A172 (cell line): ENCODE results near the gene QSOX2. TPM values are rescaled to one million over a fixed set of nuclear protein-coding genes. Genes with fewer than 3 reads are reported as not detected.

Experiments
- DNase-seq: peaks from one replicate; pipeline ENCODE4 v3.0.0-alpha.2; 2015; ENCODE audit warnings: low spot score
- total RNA-seq: library from RNA; depleted of rRNA; stranded (reverse); fragments of >200 nt; shearing (Covaris generic); gene quantifications from 2 replicates; pipeline ENCODE4 v1.2.3, GENCODE V29; 2014

Gene QSOX2
- total RNA-seq, 1 experiment from 2014 or later = 39.7 TPM

DNA sequence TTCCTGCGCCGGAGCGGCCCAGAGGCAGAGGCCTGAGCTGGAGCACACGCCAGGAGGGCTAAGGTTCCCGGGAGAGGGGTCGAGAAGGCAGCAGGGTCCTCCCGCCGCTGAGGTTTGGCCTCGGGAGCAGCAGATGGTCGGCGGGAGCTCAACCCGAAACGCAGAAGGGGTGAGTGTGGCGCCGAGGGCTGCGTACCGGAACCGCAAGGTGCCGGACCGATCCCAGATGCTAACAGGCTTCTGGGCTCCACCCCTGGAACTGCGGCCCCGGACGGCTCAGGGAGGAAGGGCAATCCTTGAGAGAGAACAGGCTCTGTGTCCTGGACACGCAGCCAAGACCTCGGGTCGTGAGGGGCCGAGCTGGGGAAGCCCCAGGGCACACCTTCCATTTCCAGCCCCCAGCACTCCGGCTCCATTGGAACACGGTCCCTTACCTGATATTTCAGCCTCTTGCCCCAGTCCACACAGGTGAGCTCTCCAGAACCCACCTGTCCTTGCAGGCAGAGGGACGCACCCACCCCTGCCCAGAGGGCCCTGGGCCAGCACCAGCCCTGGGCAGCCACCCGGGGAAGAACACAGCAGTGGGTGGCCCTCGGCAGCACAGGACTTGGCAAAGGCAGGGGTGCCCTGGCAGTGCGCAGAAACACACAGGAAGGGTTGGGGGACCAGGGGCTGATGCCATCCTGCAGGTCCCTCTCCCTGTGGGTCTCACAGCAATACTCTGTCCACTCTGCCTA, 42.0 kb downstream of the QSOX2 start:
- no peak for DNase-seq

GRCh38 chr9:136202454-136203407, 42.9 kb downstream of the QSOX2 start:
- no peak for DNase-seq

- no peak for DNase-seq
Observed at GRCh38 chr9:136201609-136202453, 43.8 kb downstream of the QSOX2 start.

GRCh38 chr9:136201174-136201573, 44.4 kb downstream of the QSOX2 start:
- no peak for DNase-seq

DNA sequence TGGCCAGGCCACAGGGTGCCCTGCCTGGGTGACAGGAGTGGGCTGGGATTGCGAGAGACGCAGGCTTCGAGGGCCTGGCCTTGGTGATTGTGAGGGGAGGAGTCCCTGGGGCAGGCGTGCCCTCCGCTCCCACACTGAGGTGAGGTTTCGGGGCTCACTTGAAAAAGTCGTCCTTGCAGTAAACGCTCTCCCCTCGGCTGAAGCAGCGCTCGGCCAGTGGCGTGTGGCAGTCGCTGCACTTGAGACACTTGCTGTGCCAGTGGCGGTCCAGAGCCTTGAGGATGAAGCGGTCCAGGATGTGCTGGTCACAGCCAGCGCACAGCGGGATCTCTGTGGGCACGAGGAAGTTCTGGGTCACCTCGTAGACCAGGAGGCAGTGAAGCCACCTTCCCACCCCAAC, 45.2 kb downstream of the QSOX2 start:
- no peak for DNase-seq

DNA sequence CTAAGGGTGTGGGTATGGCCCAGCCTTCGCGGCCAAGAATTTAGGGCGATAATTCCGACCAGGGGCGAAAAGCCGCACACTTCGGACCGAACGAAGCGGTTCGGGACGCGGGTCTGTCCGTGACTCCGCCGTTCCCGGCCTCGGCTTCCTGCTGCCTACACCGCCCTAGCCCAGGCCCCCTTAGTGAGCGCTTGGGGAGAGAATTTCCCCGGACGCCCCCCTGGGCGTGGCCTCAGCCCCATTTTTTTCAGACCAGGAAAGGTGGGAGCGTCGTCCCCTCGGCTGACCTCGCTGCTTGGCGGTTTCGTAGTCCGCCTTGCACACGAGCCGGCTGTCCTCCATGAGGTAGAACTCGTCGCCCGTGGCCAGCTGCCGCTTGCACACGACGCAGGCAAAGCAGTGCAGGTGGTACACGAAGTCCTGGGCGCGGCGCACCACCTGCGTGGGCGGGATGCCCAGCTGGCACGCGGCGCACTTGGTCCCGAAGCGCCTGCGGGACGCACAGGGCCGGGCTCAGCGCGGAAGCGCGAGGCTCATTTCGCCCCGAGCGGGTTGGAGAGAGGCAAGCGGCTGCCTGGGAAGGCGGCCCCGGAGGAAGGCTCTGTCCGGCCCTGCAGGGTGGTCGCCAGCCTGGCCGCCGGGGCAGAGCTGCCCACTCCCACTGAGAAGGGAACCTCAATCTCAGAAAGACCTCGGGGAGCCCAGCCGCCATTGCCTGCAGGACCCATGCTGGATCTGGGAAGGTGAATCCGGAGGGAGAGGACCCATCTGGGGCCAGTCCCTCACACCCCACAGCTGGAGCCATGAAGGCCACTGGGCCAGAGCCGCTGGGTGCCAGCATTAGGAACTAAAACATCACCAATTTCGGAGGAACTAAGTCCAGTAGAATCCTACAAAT, 46.0 kb downstream of the QSOX2 start:
- no peak for DNase-seq

DNA sequence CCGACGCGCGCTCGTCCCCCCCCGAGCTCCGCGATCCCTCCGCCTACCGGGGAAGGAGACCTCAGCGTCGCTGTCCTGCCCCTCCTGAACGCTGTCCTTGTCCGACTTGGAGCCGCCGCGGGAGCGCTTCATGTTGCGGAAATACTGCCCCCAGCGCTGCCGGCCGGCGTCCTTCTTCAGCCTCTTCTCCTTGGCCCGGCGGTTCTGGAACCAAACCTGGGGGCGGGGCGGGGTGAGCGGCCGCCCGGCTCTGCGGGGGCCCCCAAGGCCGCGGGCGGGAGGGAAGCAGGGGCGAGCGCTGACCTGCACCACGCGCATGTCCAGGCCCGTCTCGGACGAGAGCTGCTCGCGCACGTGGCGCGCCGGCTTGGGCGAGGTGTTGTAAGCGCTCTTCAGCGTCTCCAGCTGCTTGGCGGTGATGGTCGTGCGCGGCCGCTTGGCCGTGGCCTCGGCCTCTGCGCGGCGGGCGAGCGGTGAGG, 47.0 kb downstream of the QSOX2 start:
- no peak for DNase-seq

- no peak for DNase-seq
Observed at GRCh38 chr9:136197930-136198604, 47.5 kb downstream of the QSOX2 start.

- DNase-seq = no peak
Observed at GRCh38 chr9:136197084-136197875, 48.3 kb downstream of the QSOX2 start.

- no peak for DNase-seq
Observed at GRCh38 chr9:136196404-136197083, 49.1 kb downstream of the QSOX2 start.

GRCh38 chr9:136194540-136194939, 51.1 kb downstream of the QSOX2 start:
- no peak for DNase-seq

DNA sequence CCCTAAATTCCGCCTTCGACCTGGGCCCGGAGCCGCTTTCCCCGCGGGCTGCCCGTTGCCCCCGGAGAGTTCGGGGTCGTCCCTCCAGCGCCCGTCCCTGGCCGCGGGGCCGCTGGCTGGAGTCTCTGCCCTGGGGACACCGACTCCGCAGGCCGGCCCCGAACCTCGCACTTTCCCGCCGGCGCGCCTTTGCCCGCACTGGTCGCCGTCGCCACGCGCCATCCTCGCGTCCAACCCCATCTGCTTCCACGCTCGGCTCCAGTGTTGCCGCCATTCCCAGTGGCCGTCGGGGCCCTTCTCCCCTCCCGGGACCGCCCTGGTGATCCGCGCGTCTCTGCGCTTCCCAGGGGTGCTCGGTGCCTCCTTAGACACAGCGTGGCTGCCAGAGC, 51.7 kb downstream of the QSOX2 start:
- DNase-seq = no peak

GRCh38 chr9:136193127-136193890, 52.3 kb downstream of the QSOX2 start:
- no peak for DNase-seq

DNA sequence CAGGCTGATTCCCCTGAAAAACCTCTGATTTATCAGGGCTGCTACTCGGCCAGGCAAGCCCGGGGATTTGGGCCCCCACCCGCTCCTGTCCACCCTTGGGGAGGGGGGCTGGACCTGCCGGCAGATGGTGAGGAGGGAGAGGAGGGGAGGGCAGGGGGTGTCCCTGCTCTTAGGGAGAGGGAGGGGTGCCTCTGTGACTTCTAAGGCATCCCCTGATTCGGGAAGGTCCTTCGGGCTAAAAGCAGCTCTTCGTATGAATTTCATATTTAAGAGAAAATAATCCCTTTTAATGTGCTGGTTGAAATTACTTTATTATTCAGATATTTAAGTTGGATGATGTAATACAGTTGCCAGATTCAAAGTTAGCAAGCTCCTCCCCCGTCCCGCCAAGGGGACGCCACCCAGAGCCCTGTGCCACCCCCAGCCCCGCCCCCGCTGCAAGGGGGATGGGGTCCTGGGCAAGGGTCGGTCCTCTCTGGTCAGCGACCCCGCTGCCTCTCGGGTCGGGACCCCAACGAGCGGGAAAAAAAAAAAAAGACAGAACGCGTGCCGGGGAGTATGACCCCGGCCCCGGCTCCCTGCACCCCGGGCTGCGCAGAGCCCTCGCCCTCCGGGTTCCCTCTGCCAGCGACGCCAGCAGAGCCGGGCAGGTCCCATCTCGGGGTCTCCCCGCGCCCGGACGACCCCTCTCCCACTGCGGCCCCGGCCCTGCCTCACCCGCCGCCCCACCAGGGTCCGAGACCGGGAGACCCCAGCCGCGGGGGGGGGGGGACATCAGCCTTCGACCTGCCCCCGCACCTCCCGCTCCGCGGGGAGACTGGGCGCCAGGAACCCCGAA, 53.1 kb downstream of the QSOX2 start:
- no peak for DNase-seq

GRCh38 chr9:136191960-136192286, 53.7 kb downstream of the QSOX2 start:
- DNase-seq = no peak

DNA sequence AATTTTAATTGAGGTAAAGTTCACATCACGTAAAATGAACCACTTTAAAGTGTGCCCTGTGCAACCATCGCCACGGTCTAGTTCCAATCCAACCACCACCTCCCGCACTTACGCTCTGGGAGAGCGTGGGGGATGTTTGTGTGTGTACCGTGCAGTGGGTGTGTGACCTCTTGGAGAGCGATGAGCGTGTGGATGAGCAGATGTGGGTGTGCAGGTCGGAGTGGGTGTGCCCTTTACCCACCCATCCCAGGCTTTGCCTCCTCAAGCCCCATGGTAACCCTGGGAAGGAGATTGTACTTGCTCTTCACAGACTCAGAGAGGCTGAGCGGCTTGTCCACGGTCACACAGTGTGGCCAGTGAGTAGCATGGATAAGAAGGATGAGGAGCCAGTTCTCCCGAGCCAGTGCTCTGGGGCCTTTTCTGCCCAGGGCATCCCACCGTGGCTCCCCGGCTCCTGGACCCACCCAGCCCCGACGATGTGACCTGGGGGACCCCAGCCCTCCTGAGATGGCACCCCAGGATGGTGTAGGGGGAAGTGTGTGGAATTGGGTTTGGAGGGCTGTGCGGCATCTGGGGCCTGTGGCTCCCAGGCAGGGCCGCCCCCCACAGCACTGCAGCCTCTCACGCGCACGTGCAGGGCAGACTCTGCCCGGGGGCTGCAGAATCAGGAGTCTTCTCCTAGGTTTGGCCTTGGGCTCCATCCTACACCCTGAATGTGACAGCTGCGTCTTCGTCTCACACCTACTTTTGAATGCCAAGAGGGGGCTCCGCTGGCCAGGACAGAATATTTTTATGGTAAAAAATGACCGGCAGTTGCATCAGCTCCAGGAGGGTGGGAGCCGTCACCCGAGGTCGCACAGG, 54.3 kb downstream of the QSOX2 start:
- DNase-seq = no peak
